ENCODE results near the gene DENND5B.
"Not testable (repeated sequence)": the region's sequence is repeated elsewhere in the genome, so short reads cannot be mapped to it uniquely, and the experiment has no call there.

The DENND5B gene

DNA sequence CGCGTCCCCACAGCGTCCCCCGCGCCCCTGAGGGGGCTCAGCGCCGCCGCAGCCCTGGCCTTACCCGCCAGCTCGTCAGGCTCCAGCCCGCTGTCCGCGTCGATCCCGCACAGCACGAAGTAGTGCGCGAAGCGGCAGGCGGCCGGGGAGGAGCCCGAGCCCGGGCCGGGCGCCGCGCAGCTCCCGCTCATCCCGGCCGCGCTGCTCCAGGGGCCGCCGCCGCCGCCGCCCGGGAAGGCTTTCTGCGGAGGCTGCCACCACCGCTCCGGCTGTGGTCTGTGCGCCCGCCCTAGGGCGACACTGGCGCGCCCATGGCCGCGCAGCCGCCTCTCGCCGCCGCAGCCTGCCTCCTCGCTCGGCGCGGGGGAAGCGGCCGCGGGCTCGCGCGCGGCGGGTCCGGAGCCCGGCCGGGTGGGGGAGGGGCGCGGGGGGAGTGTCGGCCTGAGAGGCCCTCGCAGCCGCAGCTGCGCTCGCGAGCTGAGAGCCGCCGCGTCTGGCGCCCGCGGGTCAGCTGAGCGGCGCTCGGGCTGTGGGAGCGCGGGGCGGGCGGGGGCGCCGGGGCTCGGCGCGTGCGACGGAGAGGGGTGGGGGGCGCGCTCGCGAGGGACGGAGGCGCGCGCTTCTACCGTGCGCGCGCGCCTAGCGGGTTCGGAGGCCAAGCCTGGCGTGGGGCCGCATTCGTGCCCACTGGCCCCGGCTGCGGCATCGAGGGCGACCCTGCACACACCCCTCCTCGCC, at the start of gene DENND5B:
DENND5B (minus strand) TSS at position 495 of the 738 bp plus-strand sequence; CDS start at position 191, 304 bp downstream.
- peak; percentile 42 to 53 for DNase-seq

- no peak for DNase-seq
Measured at GRCh38 chr12:31634620-31635019, 43.7 kb upstream of the DENND5B start.

DNA sequence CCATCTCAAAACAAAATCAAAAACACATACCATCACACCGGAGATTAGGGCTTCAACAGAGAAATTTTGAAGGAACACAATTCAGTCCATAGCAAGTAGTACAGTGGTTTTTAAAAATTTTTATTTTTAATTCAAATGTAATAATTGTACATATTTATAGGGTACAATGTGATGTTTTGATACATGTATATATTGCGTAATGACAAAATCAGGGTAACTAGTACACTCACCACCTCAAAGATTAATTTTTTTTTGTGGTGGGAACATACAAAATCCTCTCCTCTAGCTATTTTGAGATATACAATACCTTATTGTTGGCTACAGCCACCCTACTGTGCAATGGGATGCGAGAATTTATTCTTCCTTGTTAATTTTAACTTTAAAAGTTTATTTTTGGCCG, 42.5 kb upstream of the DENND5B start:
- no peak for DNase-seq

GRCh38 chr12:31631809-31632208, 40.9 kb upstream of the DENND5B start:
- DNase-seq, result no peak

DNA sequence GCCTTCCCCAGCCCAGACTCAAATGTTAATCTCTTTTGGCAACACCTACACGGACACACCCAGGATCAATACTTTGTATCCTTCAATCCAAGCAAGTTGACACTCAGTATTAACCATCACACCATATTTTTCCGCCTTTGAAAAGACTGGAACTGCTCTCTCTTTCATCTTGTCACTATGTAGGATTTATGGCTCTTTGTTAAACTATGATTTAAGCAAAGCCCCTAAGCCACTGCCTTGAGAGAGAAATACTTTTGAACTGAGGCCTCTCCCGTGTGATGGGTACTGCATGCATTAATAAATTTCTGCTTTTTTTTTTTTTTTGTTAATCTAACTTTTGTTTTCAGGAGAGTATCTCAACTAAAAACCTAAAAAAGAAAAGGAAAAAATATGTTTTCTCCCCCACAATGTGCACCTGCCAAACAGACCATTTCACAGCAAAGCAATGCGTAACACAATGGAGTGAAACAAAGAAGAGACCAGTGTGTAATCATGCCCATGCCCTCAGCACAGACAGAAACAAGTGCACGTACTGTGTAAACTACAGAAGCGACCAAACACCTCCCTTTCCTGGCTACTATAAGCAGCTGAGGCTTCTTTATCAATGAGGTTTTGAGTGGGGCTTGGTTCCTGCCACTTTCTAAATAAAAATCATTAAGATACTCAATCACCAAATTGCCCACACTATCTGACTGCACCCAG, 40.2 kb upstream of the DENND5B start:
- DNase-seq, result no peak

DNA sequence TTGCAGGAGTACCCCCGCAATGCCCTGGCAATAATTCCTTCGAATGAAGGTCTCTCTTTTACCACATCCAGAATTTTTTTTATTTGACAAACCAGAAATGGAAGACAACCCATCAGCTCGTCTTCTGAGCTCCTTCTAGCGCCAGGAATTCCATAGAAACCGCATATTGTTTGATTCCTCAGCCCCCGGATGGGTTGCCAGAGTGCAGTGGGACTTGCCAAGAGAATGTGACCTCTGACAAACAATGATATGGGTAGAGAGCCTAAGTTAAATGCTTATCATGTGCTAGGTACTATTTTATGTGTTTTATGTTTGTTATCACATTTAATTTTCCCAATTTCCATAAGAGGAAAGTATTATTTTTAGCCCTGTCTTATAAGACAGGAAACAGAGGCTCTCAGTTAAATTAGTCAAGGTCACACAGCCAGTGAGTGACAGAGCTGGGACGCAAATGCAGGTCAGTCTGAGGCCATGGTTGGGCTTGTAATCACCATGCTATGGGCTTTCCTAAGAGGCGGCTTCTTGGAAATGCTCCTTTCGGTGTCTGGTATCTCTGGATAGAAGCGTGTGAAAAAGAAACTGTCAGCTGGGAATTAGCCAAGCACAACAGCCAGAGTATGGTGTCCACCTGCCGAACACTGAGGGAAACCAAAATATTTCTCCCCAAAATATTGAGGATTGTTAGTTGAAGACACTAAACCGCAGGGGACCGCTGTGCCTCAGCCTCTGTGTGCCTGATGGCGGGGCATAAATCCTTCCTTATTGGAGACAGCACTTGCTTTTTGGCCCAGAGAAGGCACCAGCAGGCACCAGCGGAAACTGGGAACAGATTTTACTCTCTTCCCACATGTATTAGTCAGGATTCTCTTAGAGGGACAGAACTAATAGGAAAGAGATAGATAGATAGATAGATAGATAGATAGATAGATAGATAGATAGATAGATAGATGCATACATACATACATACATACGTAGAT, 39.1 kb upstream of the DENND5B start:
- no peak for DNase-seq

- no peak for DNase-seq
Measured at GRCh38 chr12:31627456-31628054, 36.6 kb upstream of the DENND5B start.

- DNase-seq, result no peak
Measured at GRCh38 chr12:31626270-31626995, 35.5 kb upstream of the DENND5B start.

DNA sequence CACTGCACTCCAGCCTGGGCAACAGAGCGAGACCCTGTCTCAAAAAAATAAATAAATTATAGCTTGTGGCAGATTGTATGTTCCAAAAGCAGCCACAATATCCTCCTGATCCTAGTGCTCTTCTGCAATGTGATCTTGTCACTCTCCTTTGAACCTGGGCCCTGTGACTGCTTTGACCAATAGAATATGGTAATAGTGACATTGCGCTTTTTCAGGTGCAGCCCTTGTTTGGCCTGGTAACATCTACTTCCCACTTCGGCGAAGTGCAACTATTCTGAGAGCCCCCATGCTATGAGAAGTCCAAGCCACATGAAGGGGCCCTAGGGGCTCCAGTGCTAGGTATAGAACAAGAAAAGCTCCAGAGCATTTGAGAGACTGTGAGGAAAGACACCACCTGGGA, 31.1 kb upstream of the DENND5B start:
- DNase-seq, result no peak

DNA sequence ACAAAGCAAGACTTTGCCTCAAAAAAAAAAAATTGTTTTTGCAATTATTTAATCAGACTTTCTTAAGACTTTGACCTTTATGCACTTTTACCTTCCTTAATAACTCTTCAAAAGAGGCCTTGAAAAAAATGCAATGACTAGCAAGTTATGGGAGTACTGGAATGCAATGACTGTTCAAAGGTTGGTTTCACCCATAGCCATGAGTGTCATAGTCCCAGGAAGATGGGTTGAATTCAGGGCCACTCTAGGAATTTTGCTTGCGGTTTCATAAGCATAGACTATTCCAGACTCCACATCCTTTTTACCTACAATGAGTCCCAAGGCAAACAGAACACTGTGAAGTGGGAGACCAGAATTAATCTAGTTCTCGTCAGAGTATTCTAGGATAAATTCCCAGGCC, 29.4 kb upstream of the DENND5B start:
- DNase-seq, result no peak

DNA sequence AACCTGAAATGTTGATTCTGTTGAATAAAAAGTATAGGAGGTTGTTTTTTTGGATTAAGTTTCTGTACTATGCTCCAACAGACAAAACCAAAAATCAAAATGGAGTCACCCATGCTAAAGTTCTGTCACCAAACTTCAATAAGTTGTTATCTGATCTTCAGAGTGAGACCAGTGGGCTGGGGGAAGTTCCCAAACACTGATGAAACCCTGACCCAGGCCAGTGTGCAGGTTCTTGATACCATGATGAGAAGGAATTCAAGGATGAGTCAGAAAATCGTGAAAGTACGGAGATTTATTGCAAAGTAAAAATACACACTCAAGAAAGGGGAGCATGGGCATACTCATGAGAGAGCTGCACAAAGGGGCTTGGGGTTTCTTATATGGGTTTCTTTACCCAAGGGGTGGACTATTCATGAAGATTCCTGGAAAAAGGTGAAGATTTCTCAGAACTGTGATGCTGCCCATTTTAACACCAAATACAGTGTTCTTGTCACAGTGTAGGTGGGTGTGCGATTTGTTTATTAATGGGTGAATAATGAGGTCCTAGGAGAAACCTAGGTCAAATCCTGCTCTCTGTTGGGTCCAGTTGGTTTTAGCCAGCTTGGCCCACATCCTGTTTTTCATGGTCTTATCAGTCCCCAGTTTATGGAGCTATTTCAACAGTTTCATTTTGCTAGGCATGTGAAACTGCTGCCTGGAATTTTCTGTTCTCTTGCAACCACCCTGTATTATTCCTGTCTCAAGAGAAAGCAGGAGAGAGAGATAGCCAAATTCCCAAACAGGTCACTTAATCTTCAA, 27.5 kb upstream of the DENND5B start:
- no peak for DNase-seq

DNA sequence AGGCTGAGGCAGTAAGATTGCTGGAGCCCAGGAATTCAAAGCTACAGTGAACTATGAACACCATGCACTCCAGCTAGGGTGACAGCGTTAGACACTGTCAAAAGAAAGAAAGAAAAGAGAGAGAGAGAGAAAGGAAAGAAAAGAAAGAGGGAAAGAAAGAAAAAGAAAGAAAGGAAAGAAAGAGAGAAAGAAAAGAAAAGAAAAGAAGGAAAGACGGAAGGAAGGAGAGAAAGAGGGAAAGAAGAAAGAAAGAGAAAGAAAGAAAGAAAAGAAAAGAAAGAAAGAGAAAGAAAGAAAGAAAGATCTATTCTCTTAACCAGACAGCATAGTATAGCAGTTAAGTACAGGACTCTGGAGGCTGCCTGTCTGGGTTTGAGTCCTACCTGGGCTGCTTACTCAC, 21.9 kb upstream of the DENND5B start:
- no peak for DNase-seq

GRCh38 chr12:31608299-31608698, 17.4 kb upstream of the DENND5B start:
- DNase-seq, result not testable (repeated sequence)

DNA sequence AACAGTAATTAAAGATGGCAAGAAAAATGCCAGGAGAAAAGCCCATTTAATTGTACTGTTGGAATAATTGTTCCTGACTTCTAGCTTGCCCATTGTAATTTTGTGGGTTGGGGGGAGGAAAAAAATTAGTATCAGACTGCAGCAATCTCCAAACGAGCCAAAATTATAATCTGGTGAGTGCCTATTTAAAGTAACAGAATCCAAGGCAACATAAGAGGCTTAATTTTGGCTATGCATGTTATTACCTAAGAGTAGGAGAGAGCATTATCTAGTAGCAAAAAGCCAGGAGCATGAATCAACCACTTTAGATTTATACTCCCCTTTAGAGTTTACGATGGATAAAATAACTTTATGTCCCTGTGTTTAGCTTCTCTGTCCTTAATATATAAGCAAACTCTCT, 14.6 kb upstream of the DENND5B start:
- DNase-seq, result no peak

DNA sequence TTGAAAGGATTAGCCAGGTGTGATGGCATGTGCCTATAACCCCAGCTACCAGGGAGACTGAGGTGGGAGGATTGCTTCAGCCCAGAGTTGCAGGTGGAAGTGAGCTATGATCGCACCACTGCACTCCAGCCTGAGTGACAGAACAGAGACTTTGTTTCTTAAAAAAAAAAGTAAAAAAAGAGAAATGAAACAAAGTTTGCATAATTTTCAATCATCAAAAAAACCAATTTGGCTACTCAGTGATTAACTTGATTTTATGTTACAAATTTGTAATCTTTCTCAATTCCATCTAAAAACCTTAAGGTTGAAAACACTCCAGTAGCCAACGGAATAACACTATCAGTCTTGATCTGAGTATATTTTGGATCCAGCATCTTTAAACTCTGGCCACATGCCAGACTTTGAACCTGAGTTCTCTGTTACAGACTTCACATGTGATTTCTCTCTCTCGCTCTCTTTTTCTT, 12.6 kb upstream of the DENND5B start:
- DNase-seq, result no peak

DNA sequence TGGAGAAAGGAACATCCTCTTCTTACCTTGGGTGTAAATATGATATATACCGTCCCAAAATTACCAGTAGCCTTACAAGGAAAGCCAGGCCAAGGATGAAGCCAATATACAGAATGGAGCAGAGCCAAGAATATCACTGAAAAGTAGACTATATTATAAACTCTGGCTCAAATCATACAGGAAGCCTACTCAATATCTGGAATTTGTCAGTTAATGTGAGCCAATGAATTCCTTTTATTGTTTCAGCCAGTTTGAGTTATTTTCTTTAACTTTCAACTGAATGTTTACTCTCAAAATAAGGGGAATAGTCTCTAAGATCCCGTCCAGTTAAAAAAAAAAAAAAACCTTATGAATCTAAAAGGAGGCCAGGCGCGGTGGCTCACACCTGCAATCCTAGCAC, 9.8 kb upstream of the DENND5B start:
- no peak for DNase-seq

DNA sequence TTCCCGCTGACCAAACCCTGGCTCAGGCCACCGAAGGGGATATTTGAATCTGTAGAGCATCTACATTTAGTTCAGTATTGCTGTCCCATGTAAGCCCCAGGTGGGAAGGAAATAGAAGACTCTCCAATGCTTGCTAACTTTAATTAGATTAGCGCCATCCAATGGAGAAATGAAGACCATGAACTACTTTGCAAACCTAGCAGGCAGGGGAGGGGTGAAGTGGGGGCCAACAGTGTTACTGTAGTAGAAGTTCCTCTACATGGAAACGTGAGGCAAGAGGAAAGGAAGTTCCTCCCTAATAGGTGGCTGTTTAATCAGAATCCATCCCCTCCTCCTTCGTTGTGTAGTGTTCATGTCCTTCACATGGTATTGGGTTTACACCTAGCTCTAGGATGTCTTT, 9.3 kb upstream of the DENND5B start:
- DNase-seq, result no peak

DNA sequence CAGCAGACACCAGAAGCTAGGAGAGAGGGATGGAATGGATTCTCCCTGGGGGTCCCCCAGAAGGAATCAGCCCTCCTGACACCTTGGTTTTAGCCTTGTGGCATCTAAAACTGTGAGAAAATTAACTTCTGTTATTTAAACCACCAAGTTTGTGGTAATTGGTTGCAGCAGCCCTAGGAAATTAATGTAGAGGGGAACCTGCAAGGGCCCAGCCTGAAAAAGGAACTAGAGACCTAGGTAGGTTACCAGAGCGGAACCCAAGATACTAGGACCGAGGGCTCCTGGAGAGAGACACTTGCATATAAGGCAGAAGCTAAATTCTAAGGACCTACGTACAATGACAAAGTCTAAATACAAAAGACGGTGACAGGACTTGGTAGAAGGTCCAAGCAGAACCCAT, 8.1 kb upstream of the DENND5B start:
- DNase-seq, result no peak

GRCh38 chr12:31597066-31597465, 6.1 kb upstream of the DENND5B start:
- no peak for DNase-seq

- DNase-seq, result no peak
Measured at GRCh38 chr12:31594681-31595080, 3.7 kb upstream of the DENND5B start.

GRCh38 chr12:31591380-31591901, 505 bp upstream of the DENND5B start:
- DNase-seq, result peak; percentile 19 to 20

Data from activated T-cell treated with anti-CD3 and anti-CD28 coated beads, Interleukin-2, amount 50 U/mL, for 48 hours (primary cell).